Duodenal mucosa (tissue), 2 donors: Measurements from ENCODE around the gene CYP3A7.
"Not testable (repeated sequence)": the region's sequence is repeated elsewhere in the genome, so short reads cannot be mapped to it uniquely, and the experiment has no call there.

Experiments
- H3K27ac ChIP-seq: one replicate; pipeline ENCODE4 v1.7.0; 2013; ENCODE audit warnings: low read depth, low read length
- H3K27me3 ChIP-seq, 2 donors: one replicate each; pipeline ENCODE4 v1.7.0; 2013; ENCODE audit warnings: low read length in 2 of 2, control low read depth in 1 of 2; ENCODE audit not compliant: insufficient read depth in 2 of 2, control insufficient read depth in 1 of 2
- H3K36me3 ChIP-seq, 2 donors: one replicate each; pipeline ENCODE4 v1.7.0; 2013; ENCODE audit warnings: low read length in 2 of 2, control low read depth in 1 of 2; ENCODE audit not compliant: insufficient read depth in 2 of 2, control insufficient read depth in 1 of 2
- H3K4me1 ChIP-seq, 2 donors: one replicate each; pipeline ENCODE4 v1.7.0; 2013; ENCODE audit warnings: low read length in 2 of 2, control low read depth in 1 of 2; ENCODE audit not compliant: insufficient read depth in 2 of 2, control insufficient read depth in 1 of 2
- H3K4me3 ChIP-seq, 2 donors: one replicate each; pipeline ENCODE4 v1.7.0; 2013; ENCODE audit warnings: low read length in 2 of 2, low read depth in 1 of 2
- H3K9ac ChIP-seq, 2 donors: one replicate each; pipeline ENCODE4 v1.7.0; 2013; ENCODE audit warnings: low read length in 2 of 2, low read depth in 1 of 2
- H3K9me3 ChIP-seq, 2 donors: one replicate each; pipeline ENCODE4 v1.7.0; 2013; ENCODE audit warnings: low read length in 2 of 2, control low read depth in 1 of 2; ENCODE audit not compliant: control insufficient read depth in 1 of 2

Gene CYP3A7

DNA sequence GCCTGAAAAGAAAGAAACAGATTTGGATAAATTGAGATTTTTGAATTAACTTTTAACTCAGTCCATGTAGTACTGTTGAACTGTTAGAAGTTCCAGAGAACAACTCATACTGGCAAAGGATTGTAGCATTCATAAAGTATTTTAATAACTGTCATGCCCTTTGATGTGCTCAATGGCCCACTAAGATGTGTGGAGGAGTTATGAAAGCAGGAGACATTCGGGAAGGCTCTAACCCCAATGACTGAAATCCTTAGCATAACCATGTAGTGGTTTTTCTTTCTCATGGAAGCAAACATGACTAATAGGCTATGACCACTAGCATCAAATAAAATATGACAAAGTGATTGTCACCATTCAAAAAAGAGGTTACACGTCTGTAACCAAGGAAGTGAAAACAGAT is 25.7 kb downstream of the CYP3A7 start:
- Histone ChIP-seq H3K36me3 (no peaks in the 10 kb centered on the region), H3K27ac (no peak overlapping the region), H3K9me3 (no peaks in the 10 kb centered on the region), H3K9ac (no peak overlapping the region), H3K4me1 (peaks cover 4 to 10% of the 10 kb centered on the region in 2 donors), H3K4me3 (no peak overlapping the region), H3K27me3 (no peaks in the 10 kb centered on the region)

DNA sequence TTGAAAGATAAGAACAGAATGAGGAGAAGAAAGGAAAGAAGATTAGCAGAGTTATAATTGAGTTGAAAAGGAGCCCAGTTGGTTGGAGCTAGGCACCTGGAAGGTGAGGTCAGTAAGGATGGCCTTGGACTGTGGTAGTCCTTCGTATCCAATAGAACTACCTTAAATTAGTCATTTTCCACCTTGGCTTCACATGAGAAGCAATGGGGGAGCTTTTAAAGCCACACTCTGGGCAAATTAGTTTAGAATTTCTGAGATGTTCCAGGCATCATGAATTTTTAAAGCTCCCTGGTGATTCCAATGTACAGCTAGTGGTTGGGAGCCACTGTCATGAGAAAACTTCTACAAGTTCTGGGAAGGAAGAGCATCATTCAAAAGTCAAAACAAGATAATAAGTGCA is 27.9 kb downstream of the CYP3A7 start:
- Histone ChIP-seq H3K4me3 (no peak overlapping the region), H3K27ac (no peak overlapping the region), H3K9ac (no peak overlapping the region), H3K36me3 (no peaks in the 10 kb centered on the region), H3K27me3 (no peaks in the 10 kb centered on the region), H3K4me1 (no peaks in the 10 kb centered on the region), H3K9me3 (no peaks in the 10 kb centered on the region)

DNA sequence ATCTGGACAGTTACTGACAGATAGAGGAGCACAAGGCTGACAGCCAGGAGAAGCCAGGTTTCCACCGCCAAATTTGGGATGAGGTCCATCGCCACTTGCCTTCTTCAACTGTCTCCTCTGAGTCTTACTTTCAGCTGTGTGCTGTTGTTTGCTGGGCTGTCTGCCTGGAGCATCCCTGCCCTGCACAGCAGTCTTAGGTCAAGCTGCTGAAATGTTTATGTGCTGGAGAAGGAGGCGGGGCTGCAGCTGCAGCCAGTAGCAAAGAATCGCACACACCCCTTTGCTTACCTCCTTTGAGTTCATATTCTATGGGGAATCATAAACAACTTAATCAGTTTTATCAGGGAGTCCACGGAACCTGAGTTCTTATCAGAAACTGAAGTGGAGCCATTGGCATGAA is 35.0 kb downstream of the CYP3A7 start:
- no peak overlapping the region for H3K4me3 ChIP-seq
- peaks cover 6 to 7% of the 10 kb centered on the region in 2 donors for H3K4me1 ChIP-seq
- no peaks in the 10 kb centered on the region for H3K36me3 ChIP-seq
- H3K9me3 ChIP-seq, result no peaks in the 10 kb centered on the region
- no peak overlapping the region for H3K27ac ChIP-seq
- H3K27me3 ChIP-seq, result no peaks in the 10 kb centered on the region
- H3K9ac ChIP-seq, result no peak overlapping the region

GRCh38 chr7:99698867-99699730 is 35.9 kb downstream of the CYP3A7 start:
- not testable (repeated sequence) for H3K9ac ChIP-seq, H3K36me3 ChIP-seq, H3K27ac ChIP-seq, H3K27me3 ChIP-seq, H3K9me3 ChIP-seq
- Histone ChIP-seq H3K4me1 (peaks cover 12 to 13% of the 10 kb centered on the region in 2 donors), H3K4me3 (peak overlapping the region in 1 of 2 donors; percentile 20)

DNA sequence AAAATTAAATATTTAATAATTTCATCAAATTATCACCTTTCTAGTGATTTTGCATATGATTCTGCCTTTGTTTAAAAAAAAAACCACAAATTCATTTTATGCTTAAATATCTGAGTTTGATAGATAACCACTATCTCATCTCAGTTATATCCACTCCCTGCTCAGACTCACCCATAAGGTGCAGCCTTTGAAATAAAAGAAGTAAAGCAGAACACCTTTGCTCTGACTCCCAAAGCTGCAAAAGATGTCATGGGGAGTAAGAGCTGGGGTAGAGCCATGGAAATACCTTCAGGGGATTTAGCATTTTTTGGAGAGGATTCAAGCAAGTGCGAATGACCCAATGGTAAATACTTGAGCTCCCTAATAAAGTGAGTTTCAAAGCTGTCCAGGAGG is 40.1 kb downstream of the CYP3A7 start:
- Histone ChIP-seq H3K4me1 (peaks cover 14 to 22% of the 10 kb centered on the region in 2 donors), H3K9ac (no peak overlapping the region), H3K27me3 (no peaks in the 10 kb centered on the region), H3K27ac (no peak overlapping the region), H3K4me3 (no peak overlapping the region), H3K9me3 (no peaks in the 10 kb centered on the region), H3K36me3 (no peaks in the 10 kb centered on the region)

DNA sequence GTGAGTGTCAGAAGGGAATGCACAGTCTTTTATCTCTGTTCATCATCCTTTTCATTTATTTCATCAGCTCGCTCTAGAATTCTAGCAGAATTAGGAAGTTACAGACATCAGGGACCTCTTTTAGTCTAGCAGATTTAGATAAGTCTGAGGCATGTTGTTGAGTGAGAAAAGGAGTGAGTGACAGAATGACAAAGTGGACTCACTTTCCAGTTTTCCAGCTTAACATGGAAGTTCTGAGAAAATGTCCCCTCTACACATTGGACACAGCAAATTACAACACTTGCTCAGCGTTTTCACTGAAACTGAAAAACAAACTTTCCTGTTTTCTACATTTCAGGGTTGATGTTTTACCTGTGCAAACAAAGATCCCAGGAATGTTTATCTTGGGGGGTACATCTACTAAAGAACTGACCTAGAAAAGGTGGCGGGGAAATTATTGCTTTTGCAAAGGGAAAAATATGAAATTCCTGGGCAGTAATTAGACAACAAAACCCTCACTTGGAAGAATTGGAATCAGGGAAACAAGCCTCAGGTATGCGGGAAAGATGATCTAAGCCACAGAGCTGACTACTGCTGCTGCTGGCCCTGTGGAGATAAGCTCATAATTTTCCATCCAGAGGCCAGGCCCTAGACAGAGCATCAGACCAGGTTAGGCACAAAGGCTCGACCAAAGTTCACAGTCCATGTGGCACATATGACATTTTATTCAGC is 40.6 kb downstream of the CYP3A7 start:
- H3K9ac ChIP-seq, result no peak overlapping the region
- H3K4me1 ChIP-seq, result peaks cover 8 to 17% of the 10 kb centered on the region in 2 donors
- H3K9me3 ChIP-seq, result no peaks in the 10 kb centered on the region
- no peak overlapping the region for H3K27ac ChIP-seq
- no peak overlapping the region for H3K4me3 ChIP-seq
- no peaks in the 10 kb centered on the region for H3K27me3 ChIP-seq
- H3K36me3 ChIP-seq, result no peaks in the 10 kb centered on the region

- no peak overlapping the region for H3K9ac ChIP-seq
- H3K9me3 ChIP-seq, result no peaks in the 10 kb centered on the region
- H3K27ac ChIP-seq, result no peak overlapping the region
- H3K36me3 ChIP-seq, result no peaks in the 10 kb centered on the region
- no peak overlapping the region for H3K4me3 ChIP-seq
- H3K27me3 ChIP-seq, result no peaks in the 10 kb centered on the region
- peaks cover 7 to 17% of the 10 kb centered on the region in 2 donors for H3K4me1 ChIP-seq
Measured at GRCh38 chr7:99693427-99694200, 41.4 kb downstream of the CYP3A7 start.

DNA sequence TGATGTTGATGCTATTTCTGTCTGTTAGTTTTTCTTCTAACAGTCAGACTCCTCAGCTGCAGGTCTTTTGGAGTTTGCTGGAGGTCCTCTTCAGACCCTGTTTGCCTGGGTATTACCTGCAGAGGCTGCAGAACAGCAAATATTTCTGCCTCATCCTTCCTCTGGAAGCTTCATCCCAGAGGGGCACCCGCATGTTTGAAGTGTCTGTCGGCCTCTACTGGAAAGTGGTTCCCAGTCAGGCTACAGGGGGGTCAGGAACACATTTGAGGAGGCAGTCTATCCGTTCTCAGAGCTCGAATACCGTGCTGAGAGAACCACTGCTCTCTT is 41.9 kb downstream of the CYP3A7 start:
- no peaks in the 10 kb centered on the region for H3K36me3 ChIP-seq
- no peak overlapping the region for H3K27ac ChIP-seq
- H3K27me3 ChIP-seq, result no peaks in the 10 kb centered on the region
- H3K9ac ChIP-seq, result no peak overlapping the region
- peaks cover 7 to 17% of the 10 kb centered on the region in 2 donors for H3K4me1 ChIP-seq
- no peaks in the 10 kb centered on the region for H3K9me3 ChIP-seq
- H3K4me3 ChIP-seq, result no peak overlapping the region

GRCh38 chr7:99692563-99692962 is 42.4 kb downstream of the CYP3A7 start:
- peaks cover 7 to 17% of the 10 kb centered on the region in 2 donors for H3K4me1 ChIP-seq
- H3K4me3 ChIP-seq, H3K27ac ChIP-seq, H3K9me3 ChIP-seq, H3K27me3 ChIP-seq, H3K9ac ChIP-seq, H3K36me3 ChIP-seq: not testable (repeated sequence)

GRCh38 chr7:99691658-99692057 is 43.3 kb downstream of the CYP3A7 start:
- not testable (repeated sequence) for H3K9me3 ChIP-seq, H3K36me3 ChIP-seq, H3K9ac ChIP-seq, H3K4me3 ChIP-seq, H3K27ac ChIP-seq, H3K27me3 ChIP-seq
- H3K4me1 ChIP-seq, result peaks cover 7 to 17% of the 10 kb centered on the region in 2 donors
